Upper lobe of left lung (tissue), 4 donors: ENCODE measurements around the gene SHANK3.

ENCODE experiments used
- EP300 ChIP-seq, 4 donors: sonication (generic); formaldehyde crosslinking; IDR thresholded peaks; one replicate each; pipeline ENCODE4 v1.5.1; 2017; ENCODE audit warnings: antibody characterized with exemption in 4 of 4, control low read depth in 2 of 4
- POLR2A ChIP-seq, 4 donors: fragments of 450-650 bp; IDR thresholded peaks; one replicate each; pipeline ENCODE4 v1.5.1; 2016 to 2017; ENCODE audit warnings: antibody characterized with exemption in 4 of 4, mild to moderate bottlenecking in 2 of 4
- POLR2AphosphoS5 ChIP-seq, 2 donors: sonication (generic); formaldehyde crosslinking; IDR thresholded peaks; one replicate each; pipeline ENCODE4 v1.5.1; 2017; ENCODE audit warnings: antibody characterized with exemption in 2 of 2
- TF ChIP-seq, protein P1 (sequence below), 6 experiments: fragments of 450-650 bp in 4 of 6; fragments of 200-600 bp in 2 of 6; sonication (generic) in 2 of 6; IDR thresholded peaks; one replicate each; pipeline ENCODE4 v1.5.1; 2016 to 2019; ENCODE audit warnings: antibody characterized with exemption in 6 of 6

DNA sequence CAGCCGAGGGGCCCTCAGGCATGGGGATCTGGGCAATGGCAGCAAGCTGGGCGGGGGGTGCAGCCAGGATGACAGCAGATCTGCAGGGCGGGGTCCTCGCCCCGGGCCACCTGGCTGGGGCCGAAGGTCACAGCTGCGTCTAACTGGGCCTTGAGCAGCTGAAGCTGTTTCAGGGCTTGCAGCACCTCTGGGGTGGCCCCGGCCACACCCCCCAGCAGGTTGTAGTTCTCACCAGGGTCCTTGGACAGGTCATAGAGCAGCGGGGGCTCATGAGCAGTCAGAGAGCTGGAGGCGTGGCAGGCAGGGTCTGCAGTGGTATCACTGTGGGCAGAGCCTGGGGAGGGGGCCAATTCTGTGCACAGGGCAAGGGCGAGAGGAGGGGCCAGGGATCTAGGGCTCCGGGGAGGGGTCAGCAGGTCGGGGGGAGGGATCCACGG is 47.5 kb upstream of the SHANK3 start:
- TF ChIP-seq, protein P1, sequence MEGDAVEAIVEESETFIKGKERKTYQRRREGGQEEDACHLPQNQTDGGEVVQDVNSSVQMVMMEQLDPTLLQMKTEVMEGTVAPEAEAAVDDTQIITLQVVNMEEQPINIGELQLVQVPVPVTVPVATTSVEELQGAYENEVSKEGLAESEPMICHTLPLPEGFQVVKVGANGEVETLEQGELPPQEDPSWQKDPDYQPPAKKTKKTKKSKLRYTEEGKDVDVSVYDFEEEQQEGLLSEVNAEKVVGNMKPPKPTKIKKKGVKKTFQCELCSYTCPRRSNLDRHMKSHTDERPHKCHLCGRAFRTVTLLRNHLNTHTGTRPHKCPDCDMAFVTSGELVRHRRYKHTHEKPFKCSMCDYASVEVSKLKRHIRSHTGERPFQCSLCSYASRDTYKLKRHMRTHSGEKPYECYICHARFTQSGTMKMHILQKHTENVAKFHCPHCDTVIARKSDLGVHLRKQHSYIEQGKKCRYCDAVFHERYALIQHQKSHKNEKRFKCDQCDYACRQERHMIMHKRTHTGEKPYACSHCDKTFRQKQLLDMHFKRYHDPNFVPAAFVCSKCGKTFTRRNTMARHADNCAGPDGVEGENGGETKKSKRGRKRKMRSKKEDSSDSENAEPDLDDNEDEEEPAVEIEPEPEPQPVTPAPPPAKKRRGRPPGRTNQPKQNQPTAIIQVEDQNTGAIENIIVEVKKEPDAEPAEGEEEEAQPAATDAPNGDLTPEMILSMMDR (IDR thresholded peaks at IDR 0.05): no peak
- TF ChIP-seq POLR2A (IDR thresholded peaks at IDR 0.05): no peak
- TF ChIP-seq EP300 (IDR thresholded peaks at IDR 0.05): no peak
- TF ChIP-seq POLR2AphosphoS5 (IDR thresholded peaks at IDR 0.05): no peak
